Panc1 (cell line): ENCODE data around the gene IL11RA. TPM values are rescaled to one million over a fixed set of nuclear protein-coding genes. Genes with fewer than 3 reads are reported as not detected.

Source experiments
- ATAC-seq: fragments of 200-7000 bp; cut with Tn5 transposase; 2 replicates; pipeline ENCODE4 v1.9.1; 2020; ENCODE audit warnings: mild to moderate bottlenecking, moderate library complexity
- BruUV-seq: library from RNA; stranded (reverse); fragments of 400-500 nt; replicated peaks from 2 replicates; lab custom pipeline; 2021; lab: Mats Ljungman, UMichigan
- CTCF ChIA-PET: fragments of 300-600 bp; sonication (Branson Sonifier 250); formaldehyde crosslinking; loops from one replicate; lab custom pipeline; 2022; ENCODE audit warnings: antibody characterized with exemption; lab: Charles Lee
- POLR2A ChIA-PET: fragments of 300-600 bp; sonication (Branson Sonifier 250); formaldehyde crosslinking; loops from one replicate; lab custom pipeline; 2022; ENCODE audit warnings: antibody characterized with exemption; lab: Charles Lee
- DNase-seq: peaks from one replicate; pipeline ENCODE4 v3.0.0-alpha.2; 2010; ENCODE audit warnings: low read depth, low spot score
- H3K27ac ChIP-seq: 2 replicates; pipeline ENCODE4 v1.5.1; 2011; ENCODE audit warnings: mild to moderate bottlenecking, low read length, inconsistent platforms
- H3K27me3 ChIP-seq: fragments of 200-500 bp; sonication (Bioruptor generic); 2 replicates; pipeline ENCODE4 v1.6.0; 2014; ENCODE audit warnings: low read length, inconsistent platforms; ENCODE audit not compliant: control insufficient read depth, insufficient read depth
- H3K36me3 ChIP-seq: fragments of 200-500 bp; sonication (Bioruptor generic); 2 replicates; pipeline ENCODE4 v1.5.1; 2014; ENCODE audit warnings: inconsistent platforms, mild to moderate bottlenecking, low read length, moderate library complexity; ENCODE audit not compliant: control insufficient read depth, insufficient read depth
- H3K4me1 ChIP-seq: 2 replicates; pipeline ENCODE4 v1.5.1; 2011; ENCODE audit warnings: inconsistent platforms, mild to moderate bottlenecking, low read length, moderate library complexity; ENCODE audit not compliant: control insufficient read depth, insufficient read depth
- H3K4me3 ChIP-seq, 2 experiments: 2 replicates each; pipeline ENCODE4 v1.5.1; 2011 to 2012; ENCODE audit warnings: low read depth in 2 of 2, low read length in 2 of 2, mild to moderate bottlenecking in 2 of 2, inconsistent platforms in 1 of 2, moderate library complexity in 1 of 2
- H3K9me3 ChIP-seq: fragments of 200-500 bp; sonication (Bioruptor generic); 2 replicates; pipeline ENCODE4 v1.5.1; 2014; ENCODE audit warnings: low read depth, mild to moderate bottlenecking, inconsistent platforms, low read length, moderate library complexity; ENCODE audit not compliant: control insufficient read depth, insufficient read depth
- POLR2AphosphoS5 ChIP-seq: IDR thresholded peaks from 2 replicates; pipeline ENCODE4 v1.6.1; 2012; ENCODE audit warnings: mild to moderate bottlenecking, low read depth, low read length, moderate library complexity
- SIN3A ChIP-seq: IDR thresholded peaks from 2 replicates; pipeline ENCODE4 v1.6.1; 2012; ENCODE audit warnings: low read depth, mild to moderate bottlenecking, low read length, moderate library complexity, borderline replicate concordance; ENCODE audit not compliant: insufficient read depth
- TCF7L2 ChIP-seq: IDR thresholded peaks from 2 replicates; pipeline ENCODE4 v1.6.1; 2011; ENCODE audit warnings: mild to moderate bottlenecking, low read depth, low read length, inconsistent platforms
- in situ Hi-C: cut with HindIII; loops from 2 replicates; pipeline ENCODE4 v1.10.0; 2016; ENCODE audit warnings: low sequenced_read_pairs, low pct_unique_long_range_greater_than_20kb
- intact Hi-C: fragments of 100-400 bp; cut with micrococcal nuclease; formaldehyde crosslinking; loops from one replicate; pipeline ENCODE4 v1.10.0; 2022; ENCODE audit not compliant: unreplicated experiment
- total RNA-seq: library from RNA; stranded (reverse); gene quantifications from one replicate; pipeline ENCODE4 v1.2.1, GENCODE V29; 2021; ENCODE audit not compliant: unreplicated experiment
- TF ChIP-seq, protein P1 (sequence below): fragments of 450-650 bp; IDR thresholded peaks from 2 replicates; pipeline ENCODE4 v1.5.1; 2017; ENCODE audit warnings: mild to moderate bottlenecking
- TF ChIP-seq, protein P2 (sequence below), 2 experiments: IDR thresholded peaks; 2 replicates each; pipeline ENCODE4 v1.6.1; 2011 to 2012; ENCODE audit warnings: low read depth in 2 of 2, control low read depth in 1 of 2, low read length in 1 of 2, mild to moderate bottlenecking in 1 of 2, moderate library complexity in 1 of 2; ENCODE audit not compliant: insufficient read depth in 1 of 2

IL11RA gene
- total RNA-seq, 1 experiment from 2014 or later = 21.6 TPM

DNA sequence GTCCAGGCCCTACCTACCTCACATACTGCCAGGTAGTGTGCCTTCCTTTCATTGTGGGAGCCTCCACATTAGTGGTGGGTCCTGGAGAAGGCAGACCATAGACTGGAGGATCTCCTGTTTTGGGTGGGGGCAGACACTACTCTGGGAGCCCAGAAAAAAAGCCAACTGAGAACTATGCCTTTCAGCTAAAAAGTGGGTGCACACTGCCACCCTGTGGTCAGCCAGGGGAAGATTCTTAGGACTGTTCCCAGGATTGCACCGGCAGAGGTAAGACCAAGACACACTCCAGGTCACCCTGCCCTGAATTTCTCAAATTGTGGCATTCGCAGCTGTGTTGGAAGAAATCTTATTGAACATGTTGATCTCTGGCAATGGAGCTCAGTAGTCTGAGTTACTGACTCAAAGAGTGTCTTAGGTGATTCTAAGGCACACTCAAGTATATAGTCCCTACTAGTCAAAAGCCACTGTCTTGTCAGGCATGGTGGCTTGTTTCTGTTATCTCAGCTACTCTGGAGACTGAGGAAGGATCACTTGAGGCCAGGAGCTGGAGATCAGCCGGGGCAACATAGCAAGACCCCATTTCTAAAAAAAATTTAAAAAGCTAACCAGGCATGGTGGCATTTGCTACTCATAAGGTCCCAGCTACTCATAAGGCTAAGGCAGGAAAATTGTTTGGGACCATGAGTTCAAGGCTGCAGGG is 18.0 kb upstream of the IL11RA start:
- in situ Hi-C loops = no loop called here

DNA sequence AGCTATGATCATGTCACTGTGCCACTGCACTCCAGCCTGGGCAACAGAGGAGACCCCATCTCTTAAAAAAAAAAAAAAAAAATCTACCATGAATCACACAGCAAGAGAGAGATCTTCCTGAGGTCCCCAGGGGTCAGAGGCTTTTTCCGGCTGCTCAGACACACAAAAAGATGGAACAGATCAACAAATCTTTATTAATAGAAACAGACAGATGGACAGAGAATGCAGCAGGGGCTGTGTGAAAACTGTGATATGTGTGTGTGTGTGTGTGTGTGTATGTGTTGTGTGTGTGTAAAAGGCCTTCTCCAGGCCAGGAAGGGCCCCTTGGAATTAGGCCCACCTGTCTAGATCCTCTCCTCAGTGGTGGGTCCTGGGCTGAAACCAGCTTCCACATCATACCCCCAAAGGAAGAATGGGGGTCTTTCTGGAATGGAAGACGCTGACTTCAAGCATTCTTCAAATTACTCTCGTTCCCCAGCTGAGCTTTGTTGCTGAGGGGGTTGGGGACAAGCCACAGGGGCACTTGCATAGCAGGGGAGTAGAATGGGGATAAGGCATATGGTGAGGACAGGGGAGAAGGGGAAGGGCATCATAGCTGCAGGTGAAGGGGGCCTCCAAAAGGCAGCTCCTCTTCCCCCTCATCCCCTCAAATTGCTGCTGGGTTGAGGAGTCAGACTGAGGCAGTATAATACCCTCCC is 17.3 kb upstream of the IL11RA start:
- TF ChIP-seq, protein P1, sequence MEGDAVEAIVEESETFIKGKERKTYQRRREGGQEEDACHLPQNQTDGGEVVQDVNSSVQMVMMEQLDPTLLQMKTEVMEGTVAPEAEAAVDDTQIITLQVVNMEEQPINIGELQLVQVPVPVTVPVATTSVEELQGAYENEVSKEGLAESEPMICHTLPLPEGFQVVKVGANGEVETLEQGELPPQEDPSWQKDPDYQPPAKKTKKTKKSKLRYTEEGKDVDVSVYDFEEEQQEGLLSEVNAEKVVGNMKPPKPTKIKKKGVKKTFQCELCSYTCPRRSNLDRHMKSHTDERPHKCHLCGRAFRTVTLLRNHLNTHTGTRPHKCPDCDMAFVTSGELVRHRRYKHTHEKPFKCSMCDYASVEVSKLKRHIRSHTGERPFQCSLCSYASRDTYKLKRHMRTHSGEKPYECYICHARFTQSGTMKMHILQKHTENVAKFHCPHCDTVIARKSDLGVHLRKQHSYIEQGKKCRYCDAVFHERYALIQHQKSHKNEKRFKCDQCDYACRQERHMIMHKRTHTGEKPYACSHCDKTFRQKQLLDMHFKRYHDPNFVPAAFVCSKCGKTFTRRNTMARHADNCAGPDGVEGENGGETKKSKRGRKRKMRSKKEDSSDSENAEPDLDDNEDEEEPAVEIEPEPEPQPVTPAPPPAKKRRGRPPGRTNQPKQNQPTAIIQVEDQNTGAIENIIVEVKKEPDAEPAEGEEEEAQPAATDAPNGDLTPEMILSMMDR = no peak
- 0 out of 2 replicates have a peak, but pooled peaks have one; percentile 23 for TF ChIP-seq POLR2AphosphoS5
- H3K27me3 ChIP-seq = no peaks in the 10 kb centered on the region; the same call in 1 of the 2 replicates
- BruUV-seq = TSS peak; percentile 94
- ATAC-seq (no peak), DNase-seq (no peak)
- ChIA-PET POLR2A (interaction anchor here (0.6 to 0.7 kb wide), 3 partner anchors 15 to 523 kb away, joined by 6 to 11 read pairs (median 8); partner anchors contain the start of gene DCTN3), CTCF (interaction anchor here (1.0 to 1.8 kb wide), 6 partner anchors 15 to 31 kb away, joined by 3 to 8 read pairs (median 6); partner anchors contain the start of gene RPP25L)
- no peaks in the 10 kb centered on the region for H3K9me3 ChIP-seq
- H3K4me3 ChIP-seq = no peak overlapping the region
- H3K4me1 ChIP-seq = peaks cover 13% of the 10 kb centered on the region
- in situ Hi-C loops (no loop called here), intact Hi-C loops (loop anchor here (1.0 kb wide), 1 partner anchor 21 kb away; no protein-coding TSS in a partner anchor)
- H3K27ac ChIP-seq = no peak overlapping the region
- no peaks in the 10 kb centered on the region for H3K36me3 ChIP-seq

More for the DNA sequence above, 18.0 kb upstream of the IL11RA start:
- peak; percentile 65 for DNase-seq
- intact Hi-C loops = loop anchor here (1.0 kb wide), 1 partner anchor 21 kb away; no protein-coding TSS in a partner anchor
- Histone ChIP-seq H3K4me1 (peaks cover 13% of the 10 kb centered on the region), H3K9me3 (no peaks in the 10 kb centered on the region), H3K27ac (no peak overlapping the region), H3K27me3 (peaks cover 6% of the 10 kb centered on the region), H3K36me3 (no peaks in the 10 kb centered on the region), H3K4me3 (no peak overlapping the region)
- no peak for TF ChIP-seq TCF7L2
- TF ChIP-seq, protein P1 = peak; percentile 95
- ChIA-PET CTCF (interaction anchor here (0.5 to 1.8 kb wide), 8 partner anchors 11 to 450 kb away, joined by 3 to 8 read pairs (median 6); partner anchors contain the start of gene RPP25L), POLR2A (interaction anchor here (0.6 to 0.7 kb wide), 4 partner anchors 14 to 523 kb away, joined by 3 to 11 read pairs (median 7); partner anchors contain the start of gene DCTN3)
- BruUV-seq = no TSS peak
- ATAC-seq = peak; percentile 55

DNA sequence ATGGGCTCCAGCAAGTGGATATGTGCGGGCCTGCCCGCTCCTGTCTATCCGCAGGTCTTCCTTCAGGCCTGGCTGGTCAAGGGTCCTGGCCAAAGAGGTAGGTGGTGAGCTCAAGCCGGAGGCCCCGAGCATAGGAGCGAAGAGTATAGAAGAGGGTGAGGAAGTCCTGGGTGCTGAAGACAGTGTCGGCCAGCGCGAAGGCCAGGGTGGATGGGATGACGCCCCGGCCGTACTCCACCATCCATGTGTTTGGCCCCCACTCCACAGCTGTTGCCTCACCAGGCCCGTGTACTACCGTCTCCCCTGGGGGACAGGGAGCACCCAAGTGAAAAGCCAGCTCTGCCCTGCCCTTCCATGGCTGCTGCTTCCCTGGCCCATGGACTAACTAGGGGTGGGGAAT is 16.4 kb upstream of the IL11RA start:
- intact Hi-C loops (no loop called here), in situ Hi-C loops (no loop called here)
- no peak for TF ChIP-seq TCF7L2
- no peak for TF ChIP-seq SIN3A
- TF ChIP-seq, protein P2, sequence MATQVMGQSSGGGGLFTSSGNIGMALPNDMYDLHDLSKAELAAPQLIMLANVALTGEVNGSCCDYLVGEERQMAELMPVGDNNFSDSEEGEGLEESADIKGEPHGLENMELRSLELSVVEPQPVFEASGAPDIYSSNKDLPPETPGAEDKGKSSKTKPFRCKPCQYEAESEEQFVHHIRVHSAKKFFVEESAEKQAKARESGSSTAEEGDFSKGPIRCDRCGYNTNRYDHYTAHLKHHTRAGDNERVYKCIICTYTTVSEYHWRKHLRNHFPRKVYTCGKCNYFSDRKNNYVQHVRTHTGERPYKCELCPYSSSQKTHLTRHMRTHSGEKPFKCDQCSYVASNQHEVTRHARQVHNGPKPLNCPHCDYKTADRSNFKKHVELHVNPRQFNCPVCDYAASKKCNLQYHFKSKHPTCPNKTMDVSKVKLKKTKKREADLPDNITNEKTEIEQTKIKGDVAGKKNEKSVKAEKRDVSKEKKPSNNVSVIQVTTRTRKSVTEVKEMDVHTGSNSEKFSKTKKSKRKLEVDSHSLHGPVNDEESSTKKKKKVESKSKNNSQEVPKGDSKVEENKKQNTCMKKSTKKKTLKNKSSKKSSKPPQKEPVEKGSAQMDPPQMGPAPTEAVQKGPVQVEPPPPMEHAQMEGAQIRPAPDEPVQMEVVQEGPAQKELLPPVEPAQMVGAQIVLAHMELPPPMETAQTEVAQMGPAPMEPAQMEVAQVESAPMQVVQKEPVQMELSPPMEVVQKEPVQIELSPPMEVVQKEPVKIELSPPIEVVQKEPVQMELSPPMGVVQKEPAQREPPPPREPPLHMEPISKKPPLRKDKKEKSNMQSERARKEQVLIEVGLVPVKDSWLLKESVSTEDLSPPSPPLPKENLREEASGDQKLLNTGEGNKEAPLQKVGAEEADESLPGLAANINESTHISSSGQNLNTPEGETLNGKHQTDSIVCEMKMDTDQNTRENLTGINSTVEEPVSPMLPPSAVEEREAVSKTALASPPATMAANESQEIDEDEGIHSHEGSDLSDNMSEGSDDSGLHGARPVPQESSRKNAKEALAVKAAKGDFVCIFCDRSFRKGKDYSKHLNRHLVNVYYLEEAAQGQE (IDR thresholded peaks at IDR 0.05; ENCODE audit: insufficient read depth in 1 of 2, low read depth in 2 of 2, low read length in 1 of 2) = no peak
- TF ChIP-seq POLR2AphosphoS5 = no peak
- TF ChIP-seq, protein P1 = no peak
- Histone ChIP-seq H3K4me1 (peaks cover 13% of the 10 kb centered on the region), H3K4me3 (no peak overlapping the region), H3K9me3 (no peaks in the 10 kb centered on the region), H3K36me3 (no peaks in the 10 kb centered on the region), H3K27ac (no peak overlapping the region), H3K27me3 (no peaks in the 10 kb centered on the region)
- no peak for DNase-seq
- ChIA-PET CTCF (no interaction called here), POLR2A (interaction anchor here (0.7 kb wide), 1 partner anchor 23 kb away, joined by 9 read pairs; no protein-coding TSS in a partner anchor)
- BruUV-seq = no TSS peak
- ATAC-seq = no peak
